ENCODE results near the gene CX3CL1.

- TF ChIP-seq CTCF (conservative IDR thresholded peaks at IDR 0.05; ENCODE audit: low read depth, low read length) (no peak), EZH2 (IDR thresholded peaks at IDR 0.05; ENCODE audit: low read length, unreplicated experiment) (no peak), EZH2phosphoT487 (IDR thresholded peaks at IDR 0.05; ENCODE audit: borderline replicate concordance, low read length) (no peak)
These were observed 31.9 kb downstream of the CX3CL1 start, which contains the start of gene CCL17 for GRCh38 chr16:57403965-57404817.
